GM19463 (cell line): ENCODE results near the gene MRGPRD.

Experiments
- ATAC-seq: cut with Tn5 transposase; IDR thresholded peaks from one replicate; pipeline ENCODE4 v1.9.1; 2021; ENCODE audit warnings: mild to moderate bottlenecking, moderate library complexity; ENCODE audit not compliant: unreplicated experiment

The MRGPRD gene

GRCh38 chr11:68980776-68981065 lies at the start of gene MRGPRD:
MRGPRD (minus strand) TSS chr11:68980986; CDS start chr11:68980986, 0 bp downstream.
- no peak for ATAC-seq

DNA sequence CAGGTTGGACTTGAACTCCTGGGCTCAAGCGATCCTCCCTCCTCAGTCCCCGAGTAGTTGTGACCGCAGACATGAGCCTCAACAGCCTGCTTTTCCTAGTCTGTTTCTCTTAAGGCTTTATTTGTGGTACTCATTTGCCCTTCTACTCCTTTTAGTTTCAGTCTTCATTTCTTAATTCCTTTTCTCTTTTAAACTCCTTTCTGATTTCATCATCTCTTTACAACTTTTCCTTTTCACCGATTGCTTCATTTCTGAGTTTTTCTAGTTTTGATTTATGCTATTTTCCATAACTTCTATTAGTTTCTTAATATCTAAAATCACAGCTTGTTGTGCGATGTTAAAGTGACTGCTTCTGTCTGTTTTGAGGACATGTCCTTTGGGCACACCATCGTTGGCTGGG lies 49.5 kb upstream of the MRGPRD start:
- ATAC-seq, result no peak

DNA sequence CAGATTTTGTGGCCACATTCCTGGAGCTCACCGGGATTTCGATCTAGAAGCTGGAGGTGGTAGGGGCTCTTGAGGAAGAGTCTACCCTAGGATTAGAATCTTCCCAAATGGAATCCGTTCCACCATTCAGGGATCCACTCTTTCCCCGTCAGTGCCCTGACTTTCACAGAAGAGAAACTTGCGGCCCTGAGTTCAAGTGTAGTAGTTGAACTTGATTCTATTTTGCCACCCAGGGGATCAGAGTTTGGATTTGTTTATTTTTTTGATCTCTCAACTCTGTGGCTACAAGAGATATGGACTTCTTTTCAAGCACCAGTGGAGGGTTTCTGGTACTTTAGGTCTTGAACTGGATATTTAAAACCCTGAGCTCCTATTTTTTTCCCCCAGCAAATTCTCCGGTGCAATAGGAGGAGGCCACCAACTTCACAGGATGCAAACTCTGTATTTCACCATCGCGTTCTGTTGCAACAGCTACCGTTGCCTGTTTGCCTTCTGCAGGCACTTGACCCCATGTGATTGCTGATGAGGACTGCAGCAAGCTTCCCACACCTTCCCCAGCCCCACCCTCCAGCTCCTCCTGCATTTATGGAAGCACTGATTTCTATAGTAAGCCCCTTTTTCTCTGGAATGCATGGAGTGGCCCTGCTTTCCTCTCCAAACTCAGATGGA lies 47.1 kb upstream of the MRGPRD start:
- ATAC-seq, result no peak

GRCh38 chr11:69024509-69024908 lies 43.7 kb upstream of the MRGPRD start:
- no peak for ATAC-seq

DNA sequence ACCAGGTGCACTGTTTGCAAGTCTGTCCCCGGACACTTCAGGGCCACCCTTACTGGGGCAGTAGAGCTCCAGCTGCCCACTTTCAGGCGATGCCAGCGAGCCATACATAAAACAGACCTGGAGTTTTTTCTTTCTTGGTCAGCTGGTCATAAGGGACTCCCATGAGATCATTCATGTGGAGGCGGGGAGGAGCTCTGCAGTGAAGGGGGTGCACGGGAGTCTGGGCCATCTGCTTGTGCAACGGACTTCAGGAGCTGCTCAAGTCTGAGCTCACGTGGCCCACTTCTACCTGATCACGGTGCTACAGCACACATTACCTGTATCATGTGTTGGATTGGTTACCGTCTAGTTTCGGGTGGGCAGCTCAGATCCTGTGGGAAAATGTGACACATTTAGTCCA lies 41.5 kb upstream of the MRGPRD start:
- no peak for ATAC-seq

DNA sequence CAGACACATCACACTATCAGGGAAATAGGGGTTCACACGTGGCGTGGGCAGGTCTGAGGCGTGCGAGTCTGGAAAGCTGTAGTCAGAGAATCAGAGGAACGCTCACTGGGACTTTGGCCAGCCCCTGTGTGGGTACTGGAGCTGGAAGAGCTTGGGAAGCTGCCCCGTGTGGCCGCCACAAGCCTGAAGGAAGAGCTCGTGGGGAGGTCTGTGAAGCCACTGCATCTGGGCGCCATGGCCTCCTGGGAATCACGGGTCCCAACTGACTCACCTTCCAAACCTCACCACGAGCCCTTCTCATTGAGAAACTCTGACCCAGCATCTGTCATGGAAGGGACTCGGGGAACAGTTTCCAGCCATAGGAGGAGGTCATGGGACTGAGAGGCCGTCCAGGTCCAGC lies 38.1 kb upstream of the MRGPRD start:
- no peak for ATAC-seq

- no peak for ATAC-seq
Observed at GRCh38 chr11:69017951-69018350, 37.2 kb upstream of the MRGPRD start.

DNA sequence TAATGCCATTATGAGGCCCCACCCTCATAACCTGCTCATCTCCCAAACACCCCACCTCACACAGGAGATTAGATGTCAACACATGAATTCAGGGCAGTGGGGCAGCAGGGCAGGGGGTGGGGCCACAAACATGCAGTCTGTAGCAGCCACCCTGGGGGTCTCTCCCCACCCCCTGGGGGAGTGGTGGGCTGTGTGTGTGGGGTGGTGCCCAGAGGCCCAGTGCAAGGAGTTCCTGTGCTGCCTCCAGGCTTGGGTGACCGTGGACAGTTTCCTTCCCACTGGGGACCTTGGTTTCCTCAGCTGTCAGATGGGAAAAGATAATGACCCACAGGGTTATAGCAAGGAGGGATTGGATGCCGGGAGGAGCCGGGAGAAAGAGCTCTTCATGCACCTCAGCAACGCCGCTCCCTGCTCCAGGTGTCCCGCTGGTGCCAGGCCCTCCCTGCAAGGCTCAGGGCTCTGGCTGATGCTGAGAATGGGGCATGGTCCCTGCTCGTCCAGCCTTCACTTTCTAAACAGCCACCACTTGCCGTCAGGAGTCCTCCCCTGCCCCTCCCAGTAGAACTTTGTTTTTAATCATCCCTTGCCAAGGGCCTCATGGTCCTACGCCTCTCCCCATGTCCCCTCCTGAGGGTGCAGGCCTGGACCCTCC lies 34.2 kb upstream of the MRGPRD start:
- no peak for ATAC-seq

DNA sequence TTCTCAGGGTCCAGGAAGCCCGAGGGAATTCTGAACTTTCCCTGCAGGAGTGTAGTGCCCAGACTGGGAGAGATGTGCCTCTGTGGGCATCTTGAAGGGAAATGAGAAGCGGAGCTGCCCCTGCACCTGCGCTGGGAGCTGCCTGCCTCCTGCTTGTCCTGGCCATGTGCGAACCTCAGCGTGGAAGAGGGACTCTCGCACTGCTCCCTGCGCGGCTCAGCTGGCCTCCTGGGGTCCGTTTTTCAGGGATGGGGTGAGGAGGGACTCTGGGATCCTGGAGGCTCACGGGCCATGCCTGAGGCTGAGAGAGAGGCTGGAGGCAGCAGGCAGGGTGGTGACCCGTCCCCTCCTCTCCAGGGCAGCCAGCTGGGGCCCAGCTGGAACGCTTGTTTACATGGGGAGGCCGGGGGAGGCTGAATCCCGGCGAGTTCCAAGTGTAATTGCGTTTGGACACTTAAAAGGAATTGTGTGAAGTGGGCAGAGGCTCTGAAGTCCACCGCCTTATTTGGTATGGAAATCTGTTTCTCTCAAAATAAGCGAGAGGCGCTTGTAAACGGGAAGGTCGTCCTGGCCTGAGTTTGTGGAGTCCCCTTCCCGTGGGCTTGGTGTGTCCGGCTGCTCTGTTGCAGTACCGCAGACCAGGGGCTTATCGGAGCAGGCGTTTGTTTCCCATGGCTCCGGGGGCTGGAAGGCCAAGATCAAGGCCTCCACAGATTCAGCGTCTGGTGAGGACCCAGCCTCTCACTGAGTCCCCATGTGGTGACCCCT lies 33.5 kb upstream of the MRGPRD start:
- ATAC-seq, result no peak

GRCh38 chr11:69013009-69013951 lies 32.5 kb upstream of the MRGPRD start, which contains the start of gene MRGPRF:
MRGPRF (minus strand) TSS chr11:69013246; CDS start chr11:69009901, 3,345 bp downstream.
- ATAC-seq, result no peak

- no peak for ATAC-seq
Observed at GRCh38 chr11:69012092-69013008, 31.6 kb upstream of the MRGPRD start.

DNA sequence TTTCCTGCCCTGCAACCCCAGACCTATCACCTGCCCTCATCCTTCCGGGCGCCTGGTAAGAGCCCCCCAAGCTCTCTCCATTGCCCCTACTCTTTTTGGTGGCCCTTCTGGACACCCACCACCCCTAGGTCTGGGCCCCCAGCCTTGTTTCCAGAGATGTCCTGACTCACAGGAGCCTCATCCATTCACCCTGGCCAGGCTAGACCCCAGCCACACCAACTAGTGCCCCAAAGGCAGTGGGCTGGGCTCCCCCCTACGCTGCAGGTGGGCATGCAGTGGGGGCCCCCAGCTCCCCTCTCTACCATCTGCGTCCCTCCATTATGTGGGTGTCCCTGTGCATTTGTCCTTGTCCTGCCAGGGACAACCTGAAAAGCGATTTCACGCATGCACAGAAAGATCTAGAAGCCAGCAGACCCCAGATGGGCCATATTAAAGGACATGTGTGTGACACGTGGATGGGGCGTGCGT lies 30.9 kb upstream of the MRGPRD start:
- ATAC-seq, result no peak

GRCh38 chr11:69010964-69011623 lies 30.3 kb upstream of the MRGPRD start:
- ATAC-seq, result no peak

DNA sequence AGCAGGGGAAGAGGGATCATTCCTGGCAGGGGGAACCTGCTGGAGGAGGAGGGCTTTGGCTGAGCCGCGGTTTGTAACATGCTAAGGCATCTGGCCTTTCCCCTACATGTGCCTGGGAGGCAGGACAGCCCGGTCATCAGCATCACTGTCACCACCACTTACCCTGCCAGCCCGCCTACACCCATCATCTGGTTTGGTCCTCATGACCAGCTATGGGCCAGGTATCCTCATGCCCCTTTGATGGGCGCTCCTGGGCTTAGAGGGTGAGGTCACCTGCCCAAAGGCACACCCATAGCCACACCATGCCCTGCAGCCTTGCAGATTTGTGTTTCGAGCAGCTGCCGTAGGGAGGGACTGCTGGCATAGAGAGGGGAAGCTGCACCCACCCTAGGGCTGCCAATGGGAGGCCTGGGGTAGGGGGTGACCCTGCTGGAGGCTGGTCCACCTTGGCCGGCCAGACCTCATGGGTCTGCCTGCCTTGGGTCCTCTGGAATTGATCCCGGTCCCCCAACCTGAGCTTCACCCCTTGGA lies 29.6 kb upstream of the MRGPRD start:
- no peak for ATAC-seq

DNA sequence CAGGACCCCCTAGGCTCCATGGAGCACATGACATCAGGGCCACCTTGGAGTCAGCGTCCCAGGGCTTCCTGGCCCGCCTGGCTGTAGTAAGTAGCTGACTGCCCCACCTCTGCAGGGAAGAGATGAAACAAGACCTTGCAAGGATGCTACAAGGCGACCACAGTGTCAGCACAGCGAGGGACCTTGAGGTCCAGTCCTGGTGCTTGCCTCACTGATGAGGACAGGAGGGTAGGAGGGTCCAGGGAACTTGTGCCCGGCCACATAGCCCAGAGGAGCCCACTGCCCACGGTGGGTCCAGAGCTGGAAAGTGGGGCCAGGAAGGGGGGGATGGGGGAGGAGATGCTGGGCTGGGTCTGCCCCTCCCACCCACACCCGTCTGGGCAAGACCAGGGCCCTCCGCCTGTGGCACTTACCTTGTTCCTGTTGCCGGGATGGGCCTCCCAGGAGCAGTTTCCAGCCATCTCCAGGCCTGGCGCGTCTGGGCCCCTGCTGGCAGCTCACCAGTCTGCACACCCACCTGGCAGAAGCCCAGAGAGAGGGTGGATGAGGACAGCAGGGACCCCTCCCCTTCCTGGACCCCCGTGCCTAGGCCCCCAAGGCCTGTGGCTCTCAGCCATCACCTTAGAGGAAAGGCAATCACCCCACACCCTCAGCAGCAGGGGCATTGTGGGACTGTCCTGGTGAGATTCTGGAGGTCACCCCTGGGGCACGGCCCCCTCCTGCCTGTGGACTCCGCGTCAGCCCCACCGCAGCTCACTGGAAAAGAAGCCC lies 28.8 kb upstream of the MRGPRD start:
- ATAC-seq, result no peak

DNA sequence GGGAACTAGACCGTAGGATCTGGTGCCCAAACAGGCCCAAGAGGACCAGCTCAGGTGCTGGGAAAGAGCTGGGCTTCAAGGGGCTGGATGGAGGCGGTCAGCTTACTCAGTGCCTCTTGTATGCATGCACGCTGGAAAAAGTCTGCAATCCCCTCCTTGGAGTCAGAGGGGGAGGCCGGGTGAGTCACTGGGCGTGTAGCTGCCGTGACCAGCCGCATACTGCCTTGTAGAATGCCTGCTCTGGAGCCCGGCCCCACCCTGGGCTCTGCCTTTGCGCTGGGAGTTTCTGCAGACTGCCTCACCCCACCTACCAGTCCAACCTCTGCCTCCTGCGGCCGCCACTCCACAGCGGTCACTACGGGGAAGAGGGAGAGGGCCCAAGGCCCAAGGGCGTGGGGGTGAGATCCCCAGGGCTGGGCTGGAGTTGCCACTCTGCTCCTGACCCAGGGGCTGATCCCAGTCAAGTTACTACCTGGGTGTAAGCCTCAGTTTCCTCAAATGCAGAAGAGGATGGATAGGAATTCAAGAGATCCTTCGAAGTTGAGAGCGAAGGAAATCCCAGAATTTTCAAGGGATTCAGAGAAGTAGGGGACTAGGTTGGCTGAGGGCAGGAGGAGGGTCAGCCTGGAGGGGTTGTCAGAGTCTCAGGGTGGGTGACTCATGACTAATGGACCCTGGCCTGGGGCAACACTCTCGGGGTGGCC lies 28.1 kb upstream of the MRGPRD start:
- no peak for ATAC-seq

DNA sequence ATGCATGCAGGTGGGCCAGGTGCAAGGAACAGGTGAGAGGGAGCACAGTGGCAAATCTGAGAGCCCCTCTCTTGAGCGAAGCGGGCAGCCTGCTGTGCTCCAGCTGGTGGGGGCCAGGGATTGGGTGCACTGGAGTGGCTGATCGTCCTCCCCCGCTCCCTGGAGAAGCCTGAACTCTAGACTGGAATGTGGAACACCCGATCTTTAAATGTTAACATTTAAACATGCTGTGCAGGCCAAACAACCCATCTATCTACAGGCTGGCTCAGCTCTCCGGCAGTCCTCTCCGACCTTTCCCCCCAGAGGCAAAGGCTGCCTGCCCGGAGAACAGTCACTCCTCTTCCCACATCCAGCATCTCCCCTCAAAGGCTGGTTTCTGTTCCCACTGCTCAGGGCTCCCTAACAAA lies 27.2 kb upstream of the MRGPRD start:
- no peak for ATAC-seq

DNA sequence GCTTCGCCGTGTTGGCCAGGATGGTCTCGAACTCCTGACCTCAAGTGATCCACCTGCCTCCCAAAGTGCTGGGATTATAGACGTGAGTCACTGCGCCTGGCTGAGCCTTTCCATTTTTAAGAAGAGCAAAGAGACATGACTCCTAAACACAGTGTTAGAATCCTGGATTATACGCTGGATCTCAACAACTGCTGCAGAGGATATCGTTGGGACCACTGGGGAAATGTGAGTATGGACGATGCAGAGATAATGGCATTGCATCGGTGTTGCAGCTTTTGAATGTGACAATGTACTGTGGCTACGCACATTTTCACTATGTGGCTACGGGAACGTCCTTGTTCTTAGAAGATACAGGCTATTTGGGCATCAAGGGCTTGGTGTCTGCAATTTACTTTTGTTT lies 26.0 kb upstream of the MRGPRD start:
- no peak for ATAC-seq
